ENCODE results near the gene ITPRID2. TPM values are rescaled to one million over a fixed set of nuclear protein-coding genes. Genes with fewer than 3 reads are reported as not detected.

The ITPRID2 gene
- total RNA-seq, 2 donors from 2014 or later: 224 to 274 TPM

- H3K36me3 ChIP-seq (replicated peaks in 1 of 2; ENCODE audit: insufficient read depth in 1 of 2, low read depth in 2 of 2): no peaks in the 10 kb centered on the region
- H3K27ac ChIP-seq: peak overlapping the region; percentile 57 to 93 (median 64)
- no peak overlapping the region for H3K4me3 ChIP-seq
- DNase-seq (no peak), ATAC-seq (no peak)
- H3K9me3 ChIP-seq: no peaks in the 10 kb centered on the region
- TF ChIP-seq POLR2A (IDR thresholded peaks at IDR 0.05) (no peak), CTCF (IDR thresholded peaks at IDR 0.05) (no peak)
- no peaks in the 10 kb centered on the region for H3K27me3 ChIP-seq
- intact Hi-C loops (cut with DNase I): no loop called here
- WGBS, 2 donors: 32 to 34% methylated on average over 2 of the region's 2 CpGs
- H3K4me1 ChIP-seq: peaks cover 79% of the 10 kb centered on the region
These were observed 43.8 kb upstream of the ITPRID2 start for GRCh38 chr2:181847702-181848101.

GRCh38 chr2:181848261-181848886, 43.2 kb upstream of the ITPRID2 start:
- TF ChIP-seq POLR2A (IDR thresholded peaks at IDR 0.05) (no peak), CTCF (IDR thresholded peaks at IDR 0.05) (no peak)
- Histone ChIP-seq H3K4me3 (no peak overlapping the region), H3K36me3 (replicated peaks in 1 of 2; ENCODE audit: insufficient read depth in 1 of 2, low read depth in 2 of 2) (no peaks in the 10 kb centered on the region), H3K4me1 (peaks cover 83% of the 10 kb centered on the region), H3K27me3 (no peaks in the 10 kb centered on the region), H3K9me3 (no peaks in the 10 kb centered on the region), H3K27ac (peak overlapping the region; percentile 12 to 93 (median 60))
- ATAC-seq: no peak
- WGBS, 2 donors: 36 to 40% methylated on average over 3 of the region's 3 CpGs
- no peak for DNase-seq
- intact Hi-C loops (cut with DNase I): no loop called here

- no peaks in the 10 kb centered on the region for H3K36me3 ChIP-seq (replicated peaks in 1 of 2; ENCODE audit: insufficient read depth in 1 of 2, low read depth in 2 of 2)
- peaks cover 92% of the 10 kb centered on the region for H3K4me1 ChIP-seq
- intact Hi-C loops (cut with DNase I): no loop called here
- DNase-seq (no peak), ATAC-seq (no peak)
- no peak overlapping the region for H3K4me3 ChIP-seq
- no peaks in the 10 kb centered on the region for H3K9me3 ChIP-seq
- H3K27me3 ChIP-seq: no peaks in the 10 kb centered on the region
- H3K27ac ChIP-seq: peak overlapping the region; percentile 27 to 93 (median 57)
- WGBS, 2 donors: 73 to 85% methylated on average over 1 of the region's 1 CpG
- TF ChIP-seq POLR2A (IDR thresholded peaks at IDR 0.05) (no peak), CTCF (IDR thresholded peaks at IDR 0.05) (no peak)
These were observed 41.9 kb upstream of the ITPRID2 start for GRCh38 chr2:181849601-181850000.

GRCh38 chr2:181850936-181851560, 40.5 kb upstream of the ITPRID2 start:
- intact Hi-C loops (cut with DNase I): no loop called here
- DNase-seq: no peak
- Histone ChIP-seq H3K4me1 (peaks cover 92% of the 10 kb centered on the region), H3K4me3 (no peak overlapping the region), H3K27ac (peak overlapping the region; percentile 12 to 93 (median 51)), H3K36me3 (replicated peaks in 1 of 2; ENCODE audit: insufficient read depth in 1 of 2, low read depth in 2 of 2) (no peaks in the 10 kb centered on the region), H3K9me3 (no peaks in the 10 kb centered on the region), H3K27me3 (no peaks in the 10 kb centered on the region)
- no peak for ATAC-seq
- TF ChIP-seq CTCF (IDR thresholded peaks at IDR 0.05) (no peak), POLR2A (IDR thresholded peaks at IDR 0.05) (no peak)

GRCh38 chr2:181851726-181852125, 39.8 kb upstream of the ITPRID2 start:
- ATAC-seq (no peak), DNase-seq (no peak)
- H3K36me3 ChIP-seq (replicated peaks in 1 of 2; ENCODE audit: insufficient read depth in 1 of 2, low read depth in 2 of 2): no peaks in the 10 kb centered on the region
- H3K4me3 ChIP-seq: no peak overlapping the region
- peak overlapping the region in 2 of 4 donors; percentile 12 to 93 for H3K27ac ChIP-seq
- TF ChIP-seq CTCF (IDR thresholded peaks at IDR 0.05) (no peak), POLR2A (IDR thresholded peaks at IDR 0.05) (no peak)
- intact Hi-C loops (cut with DNase I): no loop called here
- H3K27me3 ChIP-seq: no peaks in the 10 kb centered on the region
- H3K4me1 ChIP-seq: peaks cover 90% of the 10 kb centered on the region
- H3K9me3 ChIP-seq: no peaks in the 10 kb centered on the region

Data from body of pancreas (tissue), 4 donors.